HEK293 (cell line): ENCODE measurements around the gene CLASP1.
"Not testable (repeated sequence)": the region's sequence is repeated elsewhere in the genome, so short reads cannot be mapped to it uniquely, and the experiment has no call there.

ENCODE experiments used
- GLI2 ChIP-seq: fragments of 450-650 bp; formaldehyde crosslinking; IDR thresholded peaks from 2 replicates; pipeline ENCODE4; 2017; ENCODE audit warnings: missing biosample characterization, missing genetic modification characterization, low read depth, borderline replicate concordance
- ZFP3 ChIP-seq: fragments of 450-650 bp; formaldehyde crosslinking; IDR thresholded peaks from 2 replicates; pipeline ENCODE4 v1.5.1; 2016; ENCODE audit warnings: low read depth, missing biosample characterization, missing genetic modification characterization
- ZNF133 ChIP-seq: fragments of 450-650 bp; formaldehyde crosslinking; IDR thresholded peaks from 2 replicates; pipeline ENCODE4 v1.5.1; 2016; ENCODE audit warnings: missing biosample characterization, missing genetic modification characterization
- ZNF146 ChIP-seq: fragments of 450-650 bp; formaldehyde crosslinking; IDR thresholded peaks from 2 replicates; pipeline ENCODE4 v1.5.1; 2016; ENCODE audit warnings: missing biosample characterization, missing genetic modification characterization
- ZNF174 ChIP-seq: fragments of 450-650 bp; formaldehyde crosslinking; IDR thresholded peaks from 2 replicates; pipeline ENCODE4 v1.5.0; 2017; ENCODE audit warnings: missing biosample characterization, mild to moderate bottlenecking, missing genetic modification characterization
- ZNF585B ChIP-seq: fragments of 450-650 bp; formaldehyde crosslinking; IDR thresholded peaks from 2 replicates; pipeline ENCODE4 v1.5.1; 2016; ENCODE audit warnings: missing biosample characterization, missing genetic modification characterization
- ZNF843 ChIP-seq: fragments of 450-650 bp; formaldehyde crosslinking; IDR thresholded peaks from 2 replicates; pipeline ENCODE4 v1.5.1; 2016; ENCODE audit warnings: missing biosample characterization, missing genetic modification characterization
- TF ChIP-seq, protein P1 (sequence below): fragments of 450-650 bp; formaldehyde crosslinking; IDR thresholded peaks from 2 replicates; pipeline ENCODE4 v1.5.1; 2016; ENCODE audit warnings: missing biosample characterization, missing genetic modification characterization
- TF ChIP-seq, protein P2 (sequence below): fragments of 450-650 bp; formaldehyde crosslinking; IDR thresholded peaks from 2 replicates; pipeline ENCODE4 v1.5.1; 2016; ENCODE audit warnings: missing biosample characterization, missing genetic modification characterization
- TF ChIP-seq, protein P3 (sequence below): fragments of 450-650 bp; formaldehyde crosslinking; IDR thresholded peaks from 2 replicates; pipeline ENCODE4 v1.5.1; 2016; ENCODE audit warnings: missing biosample characterization, missing genetic modification characterization

- TF ChIP-seq ZNF585B (tag by site-specific recombination); ZFP3 (tag by site-specific recombination); ZNF133 (tag by site-specific recombination); GLI2 (tag by site-specific recombination); ZNF174 (tag by site-specific recombination); ZNF843 (tag by site-specific recombination); ZNF146: not testable (repeated sequence)
- TF ChIP-seq, protein P1, sequence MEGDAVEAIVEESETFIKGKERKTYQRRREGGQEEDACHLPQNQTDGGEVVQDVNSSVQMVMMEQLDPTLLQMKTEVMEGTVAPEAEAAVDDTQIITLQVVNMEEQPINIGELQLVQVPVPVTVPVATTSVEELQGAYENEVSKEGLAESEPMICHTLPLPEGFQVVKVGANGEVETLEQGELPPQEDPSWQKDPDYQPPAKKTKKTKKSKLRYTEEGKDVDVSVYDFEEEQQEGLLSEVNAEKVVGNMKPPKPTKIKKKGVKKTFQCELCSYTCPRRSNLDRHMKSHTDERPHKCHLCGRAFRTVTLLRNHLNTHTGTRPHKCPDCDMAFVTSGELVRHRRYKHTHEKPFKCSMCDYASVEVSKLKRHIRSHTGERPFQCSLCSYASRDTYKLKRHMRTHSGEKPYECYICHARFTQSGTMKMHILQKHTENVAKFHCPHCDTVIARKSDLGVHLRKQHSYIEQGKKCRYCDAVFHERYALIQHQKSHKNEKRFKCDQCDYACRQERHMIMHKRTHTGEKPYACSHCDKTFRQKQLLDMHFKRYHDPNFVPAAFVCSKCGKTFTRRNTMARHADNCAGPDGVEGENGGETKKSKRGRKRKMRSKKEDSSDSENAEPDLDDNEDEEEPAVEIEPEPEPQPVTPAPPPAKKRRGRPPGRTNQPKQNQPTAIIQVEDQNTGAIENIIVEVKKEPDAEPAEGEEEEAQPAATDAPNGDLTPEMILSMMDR: not testable (repeated sequence)
- TF ChIP-seq, protein P2, sequence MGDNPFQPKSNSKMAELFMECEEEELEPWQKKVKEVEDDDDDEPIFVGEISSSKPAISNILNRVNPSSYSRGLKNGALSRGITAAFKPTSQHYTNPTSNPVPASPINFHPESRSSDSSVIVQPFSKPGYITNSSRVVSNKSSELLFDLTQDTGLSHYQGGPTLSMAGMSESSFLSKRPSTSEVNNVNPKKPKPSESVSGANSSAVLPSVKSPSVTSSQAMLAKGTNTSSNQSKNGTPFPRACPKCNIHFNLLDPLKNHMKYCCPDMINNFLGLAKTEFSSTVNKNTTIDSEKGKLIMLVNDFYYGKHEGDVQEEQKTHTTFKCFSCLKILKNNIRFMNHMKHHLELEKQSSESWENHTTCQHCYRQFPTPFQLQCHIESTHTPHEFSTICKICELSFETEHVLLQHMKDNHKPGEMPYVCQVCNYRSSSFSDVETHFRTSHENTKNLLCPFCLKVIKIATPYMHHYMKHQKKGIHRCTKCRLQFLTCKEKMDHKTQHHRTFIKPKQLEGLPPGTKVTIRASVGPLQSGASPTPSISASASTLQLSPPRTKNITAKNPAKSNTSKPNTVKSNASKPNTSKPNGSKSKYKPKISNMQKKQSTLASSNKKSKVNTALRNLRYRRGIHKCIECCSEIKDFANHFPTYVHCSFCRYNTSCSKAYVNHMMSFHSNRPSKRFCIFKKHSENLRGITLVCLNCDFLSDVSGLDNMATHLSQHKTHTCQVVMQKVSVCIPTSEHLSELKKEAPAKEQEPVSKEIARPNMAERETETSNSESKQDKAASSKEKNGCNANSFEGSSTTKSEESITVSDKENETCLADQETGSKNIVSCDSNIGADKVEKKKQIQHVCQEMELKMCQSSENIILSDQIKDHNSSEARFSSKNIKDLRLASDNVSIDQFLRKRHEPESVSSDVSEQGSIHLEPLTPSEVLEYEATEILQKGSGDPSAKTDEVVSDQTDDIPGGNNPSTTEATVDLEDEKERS (tag by site-specific recombination): not testable (repeated sequence)
- TF ChIP-seq, protein P3, sequence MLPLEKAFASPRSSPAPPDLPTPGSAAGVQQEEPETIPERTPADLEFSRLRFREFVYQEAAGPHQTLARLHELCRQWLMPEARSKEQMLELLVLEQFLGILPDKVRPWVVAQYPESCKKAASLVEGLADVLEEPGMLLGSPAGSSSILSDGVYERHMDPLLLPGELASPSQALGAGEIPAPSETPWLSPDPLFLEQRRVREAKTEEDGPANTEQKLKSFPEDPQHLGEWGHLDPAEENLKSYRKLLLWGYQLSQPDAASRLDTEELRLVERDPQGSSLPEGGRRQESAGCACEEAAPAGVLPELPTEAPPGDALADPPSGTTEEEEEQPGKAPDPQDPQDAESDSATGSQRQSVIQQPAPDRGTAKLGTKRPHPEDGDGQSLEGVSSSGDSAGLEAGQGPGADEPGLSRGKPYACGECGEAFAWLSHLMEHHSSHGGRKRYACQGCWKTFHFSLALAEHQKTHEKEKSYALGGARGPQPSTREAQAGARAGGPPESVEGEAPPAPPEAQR (tag by site-specific recombination): not testable (repeated sequence)
These were observed 274.7 kb downstream of the CLASP1 start for GRCh38 chr2:121374412-121375075.
